NCI-H2196 treated with DMSO at 0.1 percent for 48 hours (cell line): Measurements from ENCODE around the gene CXorf65.

Experiments
- DNase-seq: peaks from one replicate; lab custom pipeline; 2025; ENCODE audit not compliant: unreplicated experiment; lab: John Stamatoyannopoulos, UW

Gene CXorf65

GRCh38 chrX:71068044-71068918, 38.3 kb downstream of the CXorf65 start, which contains the start of gene SNX12:
TSS of gene SNX12 (minus strand) at chrX:71068334. CDS start at chrX:71068306, 28 bp downstream.
- peak; percentile 85 for DNase-seq

DNA sequence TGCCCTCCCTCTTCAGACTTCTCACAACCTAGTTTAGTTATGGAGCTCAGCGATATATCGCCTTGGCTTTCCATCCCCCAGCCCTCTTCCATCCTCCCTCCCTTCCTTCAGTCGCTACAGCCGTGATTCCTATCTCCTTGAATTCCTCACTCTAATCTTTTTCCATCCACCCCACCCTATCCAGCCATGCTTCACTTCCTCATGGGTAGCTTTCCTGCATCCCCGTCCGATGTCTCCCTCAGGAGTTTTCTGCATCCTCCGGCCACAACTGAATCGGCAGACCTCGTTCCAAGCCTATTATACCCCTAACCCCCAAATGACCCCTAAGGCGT, 38.9 kb downstream of the CXorf65 start:
- DNase-seq, result no peak

DNA sequence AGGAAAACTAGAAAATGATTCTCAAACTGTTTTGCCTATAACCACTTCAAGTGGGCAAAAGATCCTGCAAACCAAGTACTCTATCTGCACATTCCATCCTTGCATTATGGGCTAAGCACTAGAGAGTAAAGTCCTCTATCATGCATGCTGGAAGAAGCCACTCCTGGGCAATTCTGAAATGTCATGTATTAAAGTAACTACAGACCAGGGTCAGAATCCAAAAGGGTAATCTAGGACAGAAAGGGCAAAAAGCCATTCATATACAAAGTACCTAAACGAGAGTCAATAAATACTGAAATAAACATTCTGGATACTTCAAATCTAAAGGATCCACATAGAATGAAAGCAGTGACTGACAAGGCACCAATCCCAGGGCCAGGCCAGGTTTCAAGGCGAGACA, 39.5 kb downstream of the CXorf65 start:
- DNase-seq, result no peak

- DNase-seq, result no peak
Observed at GRCh38 chrX:71060127-71060526, 46.4 kb downstream of the CXorf65 start.

GRCh38 chrX:71057848-71058530, 48.6 kb downstream of the CXorf65 start:
- DNase-seq, result no peak

DNA sequence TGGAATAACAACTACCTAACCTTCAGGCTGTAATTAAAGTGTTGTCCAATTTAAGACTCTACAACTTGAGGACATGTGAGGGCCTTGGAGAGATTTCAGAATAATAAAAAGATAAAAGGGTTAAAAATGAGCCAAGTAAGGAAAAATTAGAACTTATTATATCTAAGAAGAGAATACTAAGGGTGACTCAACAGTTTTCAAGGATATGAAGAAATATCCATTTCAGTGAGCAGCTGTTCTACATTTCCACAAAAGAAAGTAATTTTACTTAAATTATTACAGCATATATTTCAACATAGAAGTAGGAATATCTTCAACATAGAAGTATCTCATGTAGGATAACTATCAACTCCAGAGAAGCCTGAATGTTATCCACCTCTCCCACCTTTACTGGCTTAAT, 49.7 kb downstream of the CXorf65 start:
- DNase-seq, result no peak
